ENCODE data around the gene CDK11A.
A peak's percentile ranks its signal among the peaks of the same experiment; 100 is the strongest.
"Not testable (repeated sequence)": the region's sequence is repeated elsewhere in the genome, so short reads cannot be mapped to it uniquely, and the experiment has no call there.

The CDK11A gene

DNA sequence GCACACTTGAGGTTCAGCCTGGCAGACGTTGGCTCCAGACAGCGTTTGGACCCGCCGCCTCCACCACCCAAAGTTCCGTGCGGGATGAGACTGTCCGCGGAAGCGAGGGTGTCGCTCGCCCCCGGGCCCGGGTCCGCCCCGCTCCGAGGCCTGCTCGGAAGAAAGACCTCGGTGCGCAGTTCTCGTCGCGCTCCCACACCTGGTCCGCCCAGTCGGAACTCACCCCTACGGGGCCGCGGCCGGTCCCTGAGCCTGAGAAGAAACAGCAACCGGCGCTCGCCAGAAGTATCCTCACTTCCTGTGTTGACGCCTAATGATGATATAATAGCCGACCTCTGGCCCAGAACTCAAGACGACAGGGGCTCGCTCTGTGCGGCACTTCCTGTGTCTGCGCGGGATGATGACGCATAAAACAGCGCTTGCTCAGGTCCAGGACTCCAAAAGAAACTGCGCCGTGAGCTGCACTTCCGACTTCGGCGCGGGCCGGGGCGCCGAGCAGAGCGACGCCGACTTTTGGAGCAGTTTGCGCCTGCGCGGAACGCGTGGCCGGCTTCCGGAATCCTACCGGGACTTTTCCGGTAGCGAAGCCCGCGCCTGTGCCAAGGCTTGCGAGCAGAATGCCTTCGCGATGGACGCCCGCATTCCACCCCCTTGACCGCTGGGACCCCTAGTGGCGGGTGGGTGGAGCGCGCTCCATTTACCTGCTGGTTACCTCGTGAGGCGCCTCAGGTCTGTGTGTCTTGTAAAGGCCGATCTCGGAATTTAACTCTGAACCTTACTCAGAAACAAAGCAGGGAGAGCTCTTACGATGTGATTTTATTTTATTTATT lies at the start of gene CDK11A:
Gene CDK11A (minus strand): TSS at position 323 of the 830 bp plus-strand sequence. CDS start 1,539 bp downstream, outside the sequence.
- H3K4me1 ChIP-seq (ENCODE audit: control insufficient read depth in 1 of 2, insufficient read depth in 2 of 2, low read length in 2 of 2); H3K9me3 ChIP-seq (ENCODE audit: control insufficient read depth in 1 of 2, low read length in 2 of 2); H3K27me3 ChIP-seq (ENCODE audit: control insufficient read depth in 1 of 2, insufficient read depth in 2 of 2, low read length in 2 of 2): not testable (repeated sequence)
- H3K9ac ChIP-seq (ENCODE audit: low read depth in 1 of 2, low read length in 2 of 2): peak within 1 kb of the TSS; percentile 51 to 66
- peak within 1 kb of the TSS; percentile 51 to 79 for H3K4me3 ChIP-seq (ENCODE audit: low read depth in 1 of 2, low read length in 2 of 2)
- peak within 1 kb of the TSS; percentile 89 for H3K27ac ChIP-seq (ENCODE audit: low read depth, low read length)
- H3K36me3 ChIP-seq (ENCODE audit: control insufficient read depth in 1 of 2, insufficient read depth in 2 of 2, low read length in 2 of 2): peaks cover 0 to 18% of the 10 kb centered on the region in 2 donors

DNA sequence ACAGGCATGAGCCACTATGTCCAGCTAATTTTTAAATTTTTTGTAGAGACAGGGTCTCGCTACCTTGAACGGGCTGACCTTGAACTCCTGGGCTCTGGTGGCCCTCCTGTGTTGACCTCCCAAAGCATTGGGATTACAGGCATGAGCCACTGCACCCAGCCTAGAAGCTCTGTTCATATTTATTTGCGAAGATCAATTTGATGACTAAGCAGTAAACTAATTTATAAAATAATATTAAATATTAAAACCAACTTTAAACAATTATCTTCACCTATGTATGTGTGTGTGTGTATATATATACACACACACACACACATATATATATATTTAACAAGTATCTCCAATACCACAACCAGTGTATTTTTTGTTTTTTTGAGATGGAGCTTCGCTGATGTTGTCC lies 49.7 kb upstream of the CDK11A start:
- Histone ChIP-seq H3K27me3 (ENCODE audit: control insufficient read depth in 1 of 2, insufficient read depth in 2 of 2, low read length in 2 of 2) (no peaks in the 10 kb centered on the region), H3K27ac (ENCODE audit: low read depth, low read length) (no peak overlapping the region), H3K36me3 (ENCODE audit: control insufficient read depth in 1 of 2, insufficient read depth in 2 of 2, low read length in 2 of 2) (peaks cover 7 to 12% of the 10 kb centered on the region in 2 donors), H3K9me3 (ENCODE audit: control insufficient read depth in 1 of 2, low read length in 2 of 2) (peaks cover 0 to 6% of the 10 kb centered on the region in 2 donors), H3K9ac (ENCODE audit: low read depth in 1 of 2, low read length in 2 of 2) (no peak overlapping the region), H3K4me3 (ENCODE audit: low read depth in 1 of 2, low read length in 2 of 2) (no peak overlapping the region), H3K4me1 (ENCODE audit: control insufficient read depth in 1 of 2, insufficient read depth in 2 of 2, low read length in 2 of 2) (peaks cover 15 to 26% of the 10 kb centered on the region in 2 donors)

GRCh38 chr1:1771096-1771495 lies 46.9 kb upstream of the CDK11A start:
- Histone ChIP-seq H3K4me1 (ENCODE audit: control insufficient read depth in 1 of 2, insufficient read depth in 2 of 2, low read length in 2 of 2) (peaks cover 9 to 15% of the 10 kb centered on the region in 2 donors), H3K9ac (ENCODE audit: low read depth in 1 of 2, low read length in 2 of 2) (no peak overlapping the region), H3K27ac (ENCODE audit: low read depth, low read length) (no peak overlapping the region), H3K36me3 (ENCODE audit: control insufficient read depth in 1 of 2, insufficient read depth in 2 of 2, low read length in 2 of 2) (peaks cover 7 to 28% of the 10 kb centered on the region in 2 donors), H3K4me3 (ENCODE audit: low read depth in 1 of 2, low read length in 2 of 2) (peak overlapping the region in 1 of 2 donors; percentile 28), H3K9me3 (ENCODE audit: control insufficient read depth in 1 of 2, low read length in 2 of 2) (peaks cover 0 to 6% of the 10 kb centered on the region in 2 donors), H3K27me3 (ENCODE audit: control insufficient read depth in 1 of 2, insufficient read depth in 2 of 2, low read length in 2 of 2) (no peaks in the 10 kb centered on the region)

DNA sequence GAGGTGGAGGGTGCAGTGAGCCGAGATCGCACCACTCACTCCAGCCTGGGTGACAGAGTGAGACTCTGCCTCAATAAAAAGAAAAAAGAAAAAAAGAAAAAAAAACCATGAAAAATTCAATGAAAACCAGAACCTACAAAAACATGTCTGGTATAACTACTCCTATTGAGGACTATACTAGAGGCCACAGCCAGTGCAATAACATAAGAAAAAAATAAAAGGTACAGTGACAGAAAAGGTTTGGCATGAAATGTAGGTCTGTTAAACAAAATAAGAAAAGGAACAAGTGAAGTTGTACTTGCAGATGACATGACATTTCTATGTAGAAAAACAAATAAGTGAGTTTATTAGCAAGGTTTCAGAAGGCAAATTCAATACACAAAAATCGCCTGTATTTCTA lies 45.9 kb upstream of the CDK11A start:
- H3K27ac ChIP-seq (ENCODE audit: low read depth, low read length): no peak overlapping the region
- H3K4me3 ChIP-seq (ENCODE audit: low read depth in 1 of 2, low read length in 2 of 2): no peak overlapping the region
- peaks cover 2 to 5% of the 10 kb centered on the region in 2 donors for H3K4me1 ChIP-seq (ENCODE audit: control insufficient read depth in 1 of 2, insufficient read depth in 2 of 2, low read length in 2 of 2)
- H3K9ac ChIP-seq (ENCODE audit: low read depth in 1 of 2, low read length in 2 of 2): no peak overlapping the region
- H3K27me3 ChIP-seq (ENCODE audit: control insufficient read depth in 1 of 2, insufficient read depth in 2 of 2, low read length in 2 of 2): no peaks in the 10 kb centered on the region
- H3K36me3 ChIP-seq (ENCODE audit: control insufficient read depth in 1 of 2, insufficient read depth in 2 of 2, low read length in 2 of 2): peaks cover 8 to 31% of the 10 kb centered on the region in 2 donors
- peaks cover 0 to 6% of the 10 kb centered on the region in 2 donors for H3K9me3 ChIP-seq (ENCODE audit: control insufficient read depth in 1 of 2, low read length in 2 of 2)

GRCh38 chr1:1768249-1768992 lies 44.3 kb upstream of the CDK11A start:
- H3K36me3 ChIP-seq (ENCODE audit: control insufficient read depth in 1 of 2, insufficient read depth in 2 of 2, low read length in 2 of 2): peaks cover 20 to 47% of the 10 kb centered on the region in 2 donors
- H3K27ac ChIP-seq (ENCODE audit: low read depth, low read length): no peak overlapping the region
- no peak overlapping the region for H3K4me3 ChIP-seq (ENCODE audit: low read depth in 1 of 2, low read length in 2 of 2)
- no peak overlapping the region for H3K9ac ChIP-seq (ENCODE audit: low read depth in 1 of 2, low read length in 2 of 2)
- H3K9me3 ChIP-seq (ENCODE audit: control insufficient read depth in 1 of 2, low read length in 2 of 2): peaks cover 0 to 6% of the 10 kb centered on the region in 2 donors
- H3K4me1 ChIP-seq (ENCODE audit: control insufficient read depth in 1 of 2, insufficient read depth in 2 of 2, low read length in 2 of 2): peaks cover 0 to 5% of the 10 kb centered on the region in 2 donors
- H3K27me3 ChIP-seq (ENCODE audit: control insufficient read depth in 1 of 2, insufficient read depth in 2 of 2, low read length in 2 of 2): no peaks in the 10 kb centered on the region

DNA sequence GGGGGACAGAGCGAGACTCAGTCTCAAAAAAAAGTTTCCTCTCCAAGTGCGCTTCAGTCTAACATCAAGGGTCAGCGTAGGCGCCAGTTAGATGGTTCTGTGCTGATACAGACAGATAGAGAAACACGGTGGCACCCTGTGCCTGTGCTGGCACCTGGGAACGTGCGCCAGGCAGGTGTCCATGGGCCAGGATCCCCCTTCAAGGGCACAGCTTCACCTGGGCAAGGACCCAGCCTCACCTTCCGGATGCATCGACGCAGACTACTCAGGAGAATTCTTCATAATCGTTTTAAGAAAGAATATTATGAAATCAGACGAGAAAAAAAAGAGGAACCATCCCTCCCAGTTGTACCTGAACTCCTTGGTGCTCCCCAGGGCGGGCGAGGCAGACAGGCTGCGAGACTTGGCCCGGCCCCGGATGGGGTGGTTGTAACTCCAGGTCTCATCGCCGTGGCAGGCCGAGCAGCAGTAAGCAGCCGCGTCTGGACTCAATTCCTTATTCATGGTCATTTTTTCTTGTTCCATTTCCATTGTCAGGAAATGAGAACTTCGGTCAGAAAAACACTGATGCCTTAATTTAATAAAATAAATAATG lies 40.8 kb upstream of the CDK11A start:
- peaks cover 20 to 66% of the 10 kb centered on the region in 2 donors for H3K36me3 ChIP-seq (ENCODE audit: control insufficient read depth in 1 of 2, insufficient read depth in 2 of 2, low read length in 2 of 2)

DNA sequence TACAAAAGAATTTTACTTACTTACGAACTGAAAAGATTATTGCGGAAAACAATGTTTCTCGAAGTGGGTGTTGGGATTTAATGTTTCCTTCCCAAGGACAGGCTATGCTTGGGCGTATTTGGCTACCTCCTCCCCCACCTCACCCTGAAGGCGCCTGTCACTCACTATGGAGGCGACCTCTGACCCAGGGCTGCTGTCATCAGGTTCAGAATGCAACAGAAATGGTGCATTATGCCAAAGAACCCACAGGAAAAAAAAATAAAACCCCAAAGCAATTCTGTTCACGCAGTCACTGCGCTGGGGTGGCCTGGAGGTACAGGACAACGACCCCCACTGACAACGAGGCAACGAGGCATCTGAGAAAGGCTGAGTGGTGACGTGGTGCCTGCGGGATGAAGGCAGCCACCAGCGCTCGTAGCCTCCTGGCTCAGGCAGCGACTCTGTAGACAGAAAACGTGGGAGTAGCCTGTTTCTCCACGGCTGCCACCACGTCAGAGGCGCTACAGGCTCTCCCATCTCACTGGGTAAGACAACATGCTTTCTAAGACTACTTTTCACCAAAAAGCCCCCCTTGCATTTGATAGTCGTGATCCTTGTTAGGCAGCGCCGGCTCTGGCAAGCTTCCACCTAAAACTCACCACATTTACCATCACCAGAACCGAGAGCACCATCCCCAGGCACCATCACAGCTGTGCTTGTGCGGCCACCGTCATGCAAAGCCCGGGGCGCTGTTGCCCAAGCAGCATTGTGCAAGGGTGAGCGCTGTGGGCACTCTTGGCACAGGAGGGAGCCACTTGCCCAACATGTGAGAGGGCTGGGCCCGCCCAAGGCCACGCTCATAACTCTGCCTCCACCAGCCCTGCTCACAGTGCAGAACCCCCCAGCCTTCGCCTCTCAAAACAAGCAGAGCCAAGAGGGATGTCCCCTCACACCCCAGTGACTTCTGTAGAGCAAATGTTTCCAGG lies 39.8 kb upstream of the CDK11A start:
- H3K27ac ChIP-seq (ENCODE audit: low read depth, low read length): no peak overlapping the region
- peaks cover 24 to 72% of the 10 kb centered on the region in 2 donors for H3K36me3 ChIP-seq (ENCODE audit: control insufficient read depth in 1 of 2, insufficient read depth in 2 of 2, low read length in 2 of 2)
- H3K9ac ChIP-seq (ENCODE audit: low read depth in 1 of 2, low read length in 2 of 2): no peak overlapping the region
- no peak overlapping the region for H3K4me3 ChIP-seq (ENCODE audit: low read depth in 1 of 2, low read length in 2 of 2)
- H3K9me3 ChIP-seq (ENCODE audit: control insufficient read depth in 1 of 2, low read length in 2 of 2): no peaks in the 10 kb centered on the region
- peaks cover 12 to 17% of the 10 kb centered on the region in 2 donors for H3K4me1 ChIP-seq (ENCODE audit: control insufficient read depth in 1 of 2, insufficient read depth in 2 of 2, low read length in 2 of 2)
- H3K27me3 ChIP-seq (ENCODE audit: control insufficient read depth in 1 of 2, insufficient read depth in 2 of 2, low read length in 2 of 2): no peaks in the 10 kb centered on the region

More for the DNA sequence above, 40.8 kb upstream of the CDK11A start:
- Histone ChIP-seq H3K27ac (ENCODE audit: low read depth, low read length) (no peak overlapping the region), H3K4me1 (ENCODE audit: control insufficient read depth in 1 of 2, insufficient read depth in 2 of 2, low read length in 2 of 2) (peaks cover 1 to 7% of the 10 kb centered on the region in 2 donors), H3K9ac (ENCODE audit: low read depth in 1 of 2, low read length in 2 of 2) (no peak overlapping the region), H3K9me3 (ENCODE audit: control insufficient read depth in 1 of 2, low read length in 2 of 2) (no peaks in the 10 kb centered on the region), H3K4me3 (ENCODE audit: low read depth in 1 of 2, low read length in 2 of 2) (no peak overlapping the region), H3K27me3 (ENCODE audit: control insufficient read depth in 1 of 2, insufficient read depth in 2 of 2, low read length in 2 of 2) (no peaks in the 10 kb centered on the region)

DNA sequence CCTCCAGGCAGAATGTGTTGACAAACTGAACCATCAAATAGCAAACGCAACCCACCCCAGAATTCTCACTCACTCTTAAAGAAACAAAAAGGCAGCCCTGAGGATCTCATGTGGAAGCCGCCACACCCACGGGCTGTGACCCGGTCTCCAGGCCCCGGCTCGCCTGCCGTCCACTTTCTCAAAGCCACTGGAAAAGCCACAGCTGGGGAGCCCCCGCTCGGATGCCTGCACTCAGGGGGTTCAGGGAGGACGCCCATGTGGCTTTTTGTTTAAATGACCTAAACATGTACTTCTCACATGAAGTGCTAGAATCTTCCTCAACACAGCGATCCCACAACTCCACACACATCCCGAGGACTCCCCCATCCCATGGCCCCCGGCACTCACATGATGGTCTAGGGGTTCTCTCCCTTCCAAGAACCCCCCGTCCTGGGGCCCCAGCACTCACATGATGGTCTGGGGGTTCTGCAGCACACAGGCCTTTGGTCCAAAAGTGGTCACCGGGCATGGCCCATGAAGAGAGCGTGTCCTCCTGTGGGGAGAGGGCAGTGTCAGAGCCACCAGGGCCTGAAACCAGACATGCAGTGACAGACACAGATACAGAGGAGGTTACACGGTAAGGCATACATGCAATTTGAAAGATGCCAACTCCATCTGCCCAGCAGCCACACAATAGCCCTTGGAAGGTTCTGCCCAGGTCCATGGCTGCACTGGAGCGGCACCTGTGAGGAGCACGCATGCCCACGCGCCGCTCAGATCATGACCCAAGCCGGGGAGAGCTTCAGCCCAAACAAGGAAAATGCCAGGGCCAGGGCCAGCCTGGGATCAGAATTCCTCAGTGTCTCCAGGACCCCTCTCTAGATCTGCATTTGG lies 37.6 kb upstream of the CDK11A start:
- H3K27me3 ChIP-seq (ENCODE audit: control insufficient read depth in 1 of 2, insufficient read depth in 2 of 2, low read length in 2 of 2): no peaks in the 10 kb centered on the region
- peaks cover 24 to 64% of the 10 kb centered on the region in 2 donors for H3K36me3 ChIP-seq (ENCODE audit: control insufficient read depth in 1 of 2, insufficient read depth in 2 of 2, low read length in 2 of 2)
- H3K9me3 ChIP-seq (ENCODE audit: control insufficient read depth in 1 of 2, low read length in 2 of 2): no peaks in the 10 kb centered on the region
- no peak overlapping the region for H3K4me3 ChIP-seq (ENCODE audit: low read depth in 1 of 2, low read length in 2 of 2)
- H3K27ac ChIP-seq (ENCODE audit: low read depth, low read length): no peak overlapping the region
- no peak overlapping the region for H3K9ac ChIP-seq (ENCODE audit: low read depth in 1 of 2, low read length in 2 of 2)
- H3K4me1 ChIP-seq (ENCODE audit: control insufficient read depth in 1 of 2, insufficient read depth in 2 of 2, low read length in 2 of 2): peaks cover 23 to 24% of the 10 kb centered on the region in 2 donors
